Measurements from ENCODE around the gene IRS1.

- no peak for TF ChIP-seq CTCF (conservative IDR thresholded peaks at IDR 0.05 in 1 of 2, IDR thresholded peaks at IDR 0.05 in 1 of 2; ENCODE audit: extremely low read depth in 1 of 2, insufficient read depth in 1 of 2, low read depth in 1 of 2, low read length in 2 of 2)
- TF ChIP-seq EZH2 (IDR thresholded peaks at IDR 0.05; ENCODE audit: borderline replicate concordance, low read length): no peak
These were observed 3.8 kb upstream of the IRS1 start for GRCh38 chr2:226803410-226803809.
